ENCODE data around the gene CSRP2. TPM values are rescaled to one million over a fixed set of nuclear protein-coding genes. Genes with fewer than 3 reads are reported as not detected.
A peak's percentile ranks its signal among the peaks of the same experiment; 100 is the strongest.

Gene CSRP2
- total RNA-seq, 1 experiment from 2014 or later: 158 TPM

DNA sequence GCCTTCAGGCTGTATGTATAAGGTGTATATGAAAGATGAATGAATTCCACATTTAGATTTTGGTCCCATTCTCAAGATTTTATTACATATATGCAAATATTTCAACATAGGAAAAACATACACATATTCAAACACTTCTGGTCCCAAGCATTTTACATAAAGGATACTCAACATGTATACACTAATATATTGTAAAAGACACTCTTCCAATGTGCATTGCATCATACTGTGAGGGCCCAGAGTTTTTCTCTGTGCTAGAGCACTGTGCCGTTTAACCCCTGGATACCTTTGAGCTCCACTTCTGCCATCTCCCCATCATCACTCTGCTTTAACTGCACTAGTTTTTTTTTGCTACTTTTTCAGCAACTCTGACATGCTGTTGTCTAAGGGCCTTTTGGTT, 66.8 kb downstream of the CSRP2 start:
- Histone ChIP-seq H3K79me1 (ENCODE audit: insufficient read depth, low read depth, low read length, poor library complexity, severe bottlenecking) (no peaks in the 10 kb centered on the region), H3K27me3 (ENCODE audit: insufficient read depth, low read length) (no peaks in the 10 kb centered on the region), H3K4me2 (ENCODE audit: insufficient read depth, insufficient read length, low read length) (no peak overlapping the region), H4K5ac (ENCODE audit: insufficient read length, low read depth, low read length) (no peak overlapping the region), H3K27ac (ENCODE audit: insufficient read length, low read depth, low read length) (no peak overlapping the region), H2BK120ac (ENCODE audit: low read depth, low read length, poor library complexity, severe bottlenecking) (no peak overlapping the region), H3K23me2 (ENCODE audit: insufficient read length, low read depth, low read length, poor library complexity, severe bottlenecking) (no peaks in the 10 kb centered on the region), H3K56ac (ENCODE audit: insufficient read length, low read depth, low read length) (no peak overlapping the region), H2BK20ac (ENCODE audit: low read depth, low read length, poor library complexity, severe bottlenecking) (no peak overlapping the region), H4K91ac (ENCODE audit: insufficient read length, low read depth, low read length) (no peak overlapping the region), H3T11ph (ENCODE audit: low read length) (no peak overlapping the region), H2AFZ (ENCODE audit: low read length) (no peak overlapping the region), H4K20me1 (ENCODE audit: control insufficient read depth, insufficient read depth, insufficient read length) (no peaks in the 10 kb centered on the region), H2BK12ac (ENCODE audit: insufficient read length, low read depth, low read length) (no peak overlapping the region), H3K9ac (ENCODE audit: extremely low read depth, insufficient read length, low read length) (no peak overlapping the region), H3K9me3 (ENCODE audit: control insufficient read depth, low read depth, low read length) (no peaks in the 10 kb centered on the region), H3K14ac (ENCODE audit: insufficient read depth, low read length) (no peak overlapping the region), H4K8ac (replicated peaks; ENCODE audit: insufficient read length, low read depth, low read length) (no peak overlapping the region), H2BK5ac (ENCODE audit: insufficient read length, low read length) (no peak overlapping the region), H3K4ac (ENCODE audit: low read depth, low read length) (no peak overlapping the region), H3K18ac (ENCODE audit: insufficient read length, low read depth, low read length) (no peak overlapping the region), H3K79me2 (ENCODE audit: insufficient read depth, low read length) (no peaks in the 10 kb centered on the region), H3K4me1 (ENCODE audit: insufficient read depth, low read length) (no peaks in the 10 kb centered on the region), H2AK5ac (ENCODE audit: insufficient read length, low read length) (no peak overlapping the region), H2BK15ac (ENCODE audit: low read depth, low read length) (no peak overlapping the region), H3K23ac (ENCODE audit: insufficient read length, low read depth, low read length) (no peak overlapping the region)
- no peaks in the 10 kb centered on the region for H3K4me1 Mint-ChIP-seq
- peak overlapping the region in 1 of 3 experiments; percentile 61; a peak in 2 of 7 replicates for H3K27ac Mint-ChIP-seq
- peaks cover 0 to 18% (median 14%) of the 10 kb centered on the region in 3 experiments; a peak in 5 of 7 replicates for H3K36me3 Mint-ChIP-seq (ENCODE audit: insufficient read depth in 1 of 3, low read depth in 3 of 3)
- TF ChIP-seq, protein P1, sequence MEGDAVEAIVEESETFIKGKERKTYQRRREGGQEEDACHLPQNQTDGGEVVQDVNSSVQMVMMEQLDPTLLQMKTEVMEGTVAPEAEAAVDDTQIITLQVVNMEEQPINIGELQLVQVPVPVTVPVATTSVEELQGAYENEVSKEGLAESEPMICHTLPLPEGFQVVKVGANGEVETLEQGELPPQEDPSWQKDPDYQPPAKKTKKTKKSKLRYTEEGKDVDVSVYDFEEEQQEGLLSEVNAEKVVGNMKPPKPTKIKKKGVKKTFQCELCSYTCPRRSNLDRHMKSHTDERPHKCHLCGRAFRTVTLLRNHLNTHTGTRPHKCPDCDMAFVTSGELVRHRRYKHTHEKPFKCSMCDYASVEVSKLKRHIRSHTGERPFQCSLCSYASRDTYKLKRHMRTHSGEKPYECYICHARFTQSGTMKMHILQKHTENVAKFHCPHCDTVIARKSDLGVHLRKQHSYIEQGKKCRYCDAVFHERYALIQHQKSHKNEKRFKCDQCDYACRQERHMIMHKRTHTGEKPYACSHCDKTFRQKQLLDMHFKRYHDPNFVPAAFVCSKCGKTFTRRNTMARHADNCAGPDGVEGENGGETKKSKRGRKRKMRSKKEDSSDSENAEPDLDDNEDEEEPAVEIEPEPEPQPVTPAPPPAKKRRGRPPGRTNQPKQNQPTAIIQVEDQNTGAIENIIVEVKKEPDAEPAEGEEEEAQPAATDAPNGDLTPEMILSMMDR (conservative IDR thresholded peaks at IDR 0.05): no peak
- H3K9me3 Mint-ChIP-seq: no peaks in the 10 kb centered on the region
- no peak for DNase-seq
- H3K4me3 Mint-ChIP-seq: no peak overlapping the region
- no peaks in the 10 kb centered on the region for H3K27me3 Mint-ChIP-seq (ENCODE audit: low read depth)
- no CpG with 5 or more reads among the region's 1 CpG for WGBS (ENCODE audit: extremely low coverage, insufficient read length, low lambda C conversion rate)

Data from H9 (cell line).